NCI-H2029 treated with DMSO at 0.1 percent for 48 hours (cell line): ENCODE measurements around the gene FAM168A.
"Not testable (repeated sequence)": the region's sequence is repeated elsewhere in the genome, so short reads cannot be mapped to it uniquely, and the experiment has no call there.

Source experiments
- DNase-seq: peaks from one replicate; lab custom pipeline; 2025; lab: John Stamatoyannopoulos, UW

The FAM168A gene

GRCh38 chr11:73519266-73519665, 78.6 kb downstream of the FAM168A start:
- DNase-seq: no peak

- DNase-seq: no peak
Measured at GRCh38 chr11:73518195-73518594, 79.7 kb downstream of the FAM168A start.

GRCh38 chr11:73516080-73516479, 81.8 kb downstream of the FAM168A start:
- DNase-seq: no peak

DNA sequence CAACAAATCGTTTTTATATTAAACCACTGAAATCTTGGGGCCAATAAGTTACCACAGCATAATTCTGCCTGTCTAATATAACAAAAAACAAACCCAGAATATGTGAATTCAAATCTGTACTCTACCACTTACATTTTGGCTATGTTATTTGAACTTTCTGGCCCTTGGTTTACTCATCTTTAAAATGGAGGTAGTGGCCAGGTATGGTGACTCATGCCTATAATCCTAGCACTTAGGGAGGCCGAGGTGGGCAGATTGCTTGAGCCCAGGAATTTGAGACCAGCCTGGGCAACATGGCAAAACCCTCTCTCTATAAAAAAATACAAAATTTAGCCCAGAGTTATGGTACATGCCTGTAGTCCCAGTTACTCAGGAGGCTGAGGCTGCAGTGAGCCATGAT, 84.2 kb downstream of the FAM168A start:
- no peak for DNase-seq

GRCh38 chr11:73510877-73511276, 87.0 kb downstream of the FAM168A start:
- DNase-seq: no peak

DNA sequence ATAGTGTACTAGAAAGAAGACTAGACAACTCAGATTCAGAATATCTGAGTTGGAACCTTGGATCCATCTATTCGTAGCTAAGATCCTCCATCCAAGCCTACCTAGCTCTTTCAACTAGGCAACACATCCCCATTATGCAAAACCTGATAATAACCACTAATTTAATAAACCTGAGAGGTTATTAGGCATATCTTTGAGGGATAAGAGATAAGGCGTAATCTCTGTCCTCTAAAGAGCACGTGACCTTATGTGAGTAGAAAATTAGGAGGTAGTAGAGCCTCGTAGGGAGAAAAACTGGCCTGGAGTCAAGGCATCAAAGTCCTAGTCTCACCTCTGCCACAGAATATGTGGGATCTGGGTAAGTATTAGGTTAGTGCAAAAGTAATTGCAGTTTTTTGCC, 87.8 kb downstream of the FAM168A start:
- DNase-seq: no peak

DNA sequence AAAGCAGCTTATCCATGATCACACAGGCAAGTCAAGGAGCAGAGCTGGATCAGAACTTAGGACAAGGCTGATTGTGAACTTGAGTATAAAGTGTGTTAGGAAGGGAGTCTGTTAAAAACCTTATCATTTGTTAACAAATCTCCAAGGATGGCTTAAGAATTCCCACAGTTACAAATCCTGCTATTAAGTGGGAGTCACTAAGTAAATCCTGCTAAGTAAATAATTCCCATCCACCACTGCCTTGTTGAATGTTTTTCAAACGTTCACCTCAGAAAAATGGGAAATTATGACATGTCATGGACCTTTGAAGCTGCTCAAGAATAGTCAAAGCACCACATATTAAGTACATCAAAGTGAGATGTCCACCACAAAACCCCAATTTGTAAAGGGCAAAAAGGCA, 88.7 kb downstream of the FAM168A start:
- no peak for DNase-seq

DNA sequence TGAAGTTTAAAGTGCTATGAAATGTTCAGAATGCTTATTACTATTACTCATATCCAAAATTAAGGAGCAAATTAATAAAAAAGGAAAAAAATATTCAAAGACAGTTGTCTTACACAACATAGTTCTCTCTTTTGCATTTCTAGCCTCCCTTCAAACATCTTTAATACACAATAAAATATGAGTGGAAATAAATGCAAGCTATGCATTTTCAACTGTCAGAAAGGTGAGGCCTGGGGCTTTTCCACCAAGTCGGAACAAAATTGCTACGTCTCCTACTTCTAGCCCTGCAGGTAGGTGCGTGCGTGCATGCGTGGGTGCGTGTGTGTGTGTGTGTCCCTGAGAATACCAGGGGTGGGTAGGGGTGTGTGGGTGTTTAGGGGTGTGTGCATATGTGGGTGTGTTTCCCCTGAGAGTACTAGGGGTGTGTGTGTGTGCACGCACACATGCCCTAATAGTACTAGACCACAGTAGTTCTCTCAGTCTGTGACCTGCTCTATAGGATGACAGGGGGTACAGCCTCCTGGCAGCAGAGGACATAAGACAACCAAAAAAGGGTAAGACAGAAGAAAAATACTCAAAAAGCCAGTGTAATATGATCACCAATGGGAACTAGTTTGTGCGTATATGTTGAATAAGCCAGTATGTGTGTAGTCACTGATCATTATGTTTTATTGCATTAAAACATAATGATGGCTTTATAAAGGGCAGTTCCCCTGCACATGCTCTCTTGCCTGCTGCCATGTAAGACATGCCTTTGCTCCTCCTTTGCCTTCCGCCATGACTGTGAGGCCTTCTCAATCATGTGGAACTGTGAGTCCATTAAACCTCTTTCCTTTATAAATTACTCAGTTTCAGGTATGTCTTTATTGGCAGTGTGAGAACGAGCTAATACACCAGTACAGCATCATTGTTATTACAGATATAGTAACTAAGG, 89.4 kb downstream of the FAM168A start:
- no peak for DNase-seq

- DNase-seq: no peak
Measured at GRCh38 chr11:73507086-73507485, 90.8 kb downstream of the FAM168A start.

DNA sequence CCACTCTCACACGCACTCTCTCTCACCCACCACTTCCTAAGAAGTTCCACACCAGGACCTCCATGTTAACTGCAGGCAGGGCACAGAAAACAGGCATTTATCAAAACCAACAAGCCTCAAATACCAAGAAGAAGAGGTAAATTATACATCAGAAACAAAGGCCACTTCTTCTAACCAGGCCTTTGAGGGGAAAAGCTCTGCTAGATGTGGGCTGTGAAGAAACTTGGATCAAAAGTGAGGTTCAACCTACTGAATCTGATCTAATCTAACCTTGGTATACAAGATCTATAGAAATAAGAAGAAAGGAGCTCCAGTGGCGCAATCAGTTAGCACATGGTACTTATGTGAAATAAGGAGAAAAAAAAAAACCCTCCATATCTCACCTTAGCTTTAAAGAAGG, 91.9 kb downstream of the FAM168A start:
- no peak for DNase-seq

DNA sequence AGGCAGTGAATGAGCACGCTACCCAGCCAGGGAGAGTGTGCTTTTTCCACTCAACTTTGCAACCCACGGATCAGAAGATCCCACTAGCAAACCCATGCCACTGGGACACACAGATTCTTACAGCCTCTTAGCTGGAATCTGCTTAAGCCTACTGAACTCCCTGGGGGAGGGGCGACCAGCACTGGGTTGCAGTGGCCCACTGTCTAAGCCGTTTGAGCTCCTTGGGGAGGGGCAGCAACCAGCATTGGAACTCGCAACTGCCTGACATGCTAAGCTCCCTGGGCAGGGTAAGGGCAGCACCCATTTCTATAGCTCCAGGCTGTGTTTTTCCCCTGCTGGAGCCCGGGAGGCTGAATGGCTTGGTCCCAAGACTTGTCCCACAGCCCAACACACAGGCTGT, 99.6 kb downstream of the FAM168A start:
- DNase-seq: no peak

GRCh38 chr11:73496134-73496533, 101.8 kb downstream of the FAM168A start:
- no peak for DNase-seq

DNA sequence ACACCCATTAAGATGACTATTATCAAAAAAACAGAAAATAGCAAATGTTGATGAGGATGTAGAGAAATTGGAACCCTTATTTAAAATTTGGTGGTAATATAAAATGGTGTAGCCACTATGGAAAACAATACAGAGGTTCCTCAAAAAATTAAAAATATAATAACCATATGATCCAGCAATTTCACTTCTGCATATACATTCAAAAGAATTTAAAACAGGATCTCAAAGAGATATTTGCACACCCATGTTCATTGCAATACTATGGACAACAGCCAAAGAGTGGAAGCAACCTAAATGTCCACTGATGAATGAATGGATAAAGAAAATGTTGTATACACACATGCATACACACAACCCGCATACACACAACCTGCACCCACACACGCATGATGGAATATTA, 102.2 kb downstream of the FAM168A start:
- DNase-seq: no peak

DNA sequence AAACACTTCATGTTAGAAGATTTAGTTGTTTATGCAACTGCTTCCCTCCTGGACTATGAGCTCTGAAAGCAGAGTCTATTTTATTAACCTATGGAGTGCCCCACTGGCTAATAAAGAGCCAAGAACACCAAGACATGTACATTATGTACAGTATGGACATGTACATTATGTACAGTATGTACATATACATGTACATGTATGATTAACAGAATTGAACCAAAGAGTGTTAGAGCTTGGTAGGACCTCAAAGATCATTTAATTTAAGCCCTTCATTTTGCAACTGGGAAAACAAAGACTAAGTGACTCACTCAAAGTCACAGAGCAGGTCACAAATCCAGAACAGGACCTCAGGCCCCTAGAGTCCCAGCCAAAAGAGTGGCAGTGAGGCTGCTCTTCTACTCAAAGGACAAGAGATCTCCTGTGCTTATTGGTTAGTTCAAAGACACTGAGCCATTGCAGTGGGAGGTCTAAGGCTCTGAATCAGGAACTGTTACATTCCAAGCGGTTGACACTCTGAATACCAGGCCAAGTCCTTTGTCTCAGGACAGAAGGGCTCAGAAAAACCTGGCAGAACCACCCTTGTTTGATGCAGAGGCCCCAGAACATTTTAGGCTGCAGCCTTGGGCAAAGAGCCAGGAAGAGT, 103.8 kb downstream of the FAM168A start:
- DNase-seq: no peak

GRCh38 chr11:73481626-73482025, 116.3 kb downstream of the FAM168A start:
- DNase-seq: no peak

DNA sequence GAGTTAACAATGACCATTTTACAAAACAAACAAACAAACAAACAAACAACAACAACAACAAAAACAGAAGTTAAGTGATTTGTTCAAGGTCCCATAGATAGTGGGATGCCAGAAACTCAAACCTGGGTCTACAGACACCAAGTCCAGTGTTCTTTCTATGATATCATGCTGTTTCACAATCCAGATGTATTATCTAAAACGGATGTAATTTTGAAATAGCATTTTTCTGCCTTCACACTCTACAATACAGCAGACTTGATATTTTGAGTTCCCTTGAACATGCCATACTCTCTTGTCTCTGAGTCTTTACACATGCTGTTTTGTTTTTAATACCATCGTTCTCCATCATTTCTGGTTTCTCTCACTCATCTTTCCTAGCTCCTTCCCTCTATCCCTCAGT, 117.2 kb downstream of the FAM168A start:
- DNase-seq: no peak

DNA sequence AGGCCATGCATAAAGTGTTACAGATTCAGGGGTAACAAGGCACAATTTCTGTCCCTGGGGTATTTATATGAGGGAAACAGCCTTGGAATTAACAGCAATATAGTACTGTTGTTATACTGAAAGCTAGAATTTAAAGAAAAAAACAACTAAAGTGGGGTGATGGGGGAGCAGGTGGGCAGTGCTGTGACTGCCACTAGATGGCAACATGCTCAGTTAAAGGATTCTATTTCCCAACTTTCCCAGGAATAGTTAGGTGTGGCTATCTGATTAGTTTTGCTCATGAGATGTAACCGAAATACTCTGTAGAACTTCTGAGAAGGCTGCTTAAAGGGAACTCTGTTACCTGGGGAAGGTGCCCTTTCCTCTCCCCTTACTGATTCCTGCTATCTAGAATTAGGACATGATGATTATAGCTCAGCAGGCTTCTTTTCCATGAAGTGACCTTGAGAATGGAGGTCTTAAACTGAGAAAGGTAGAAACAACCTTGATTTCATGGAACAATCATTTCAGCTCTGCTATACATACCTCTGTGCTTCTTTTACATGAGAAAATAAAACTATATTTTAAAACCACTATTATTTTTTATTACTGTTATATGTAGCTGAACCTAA, 119.1 kb downstream of the FAM168A start:
- no peak for DNase-seq

DNA sequence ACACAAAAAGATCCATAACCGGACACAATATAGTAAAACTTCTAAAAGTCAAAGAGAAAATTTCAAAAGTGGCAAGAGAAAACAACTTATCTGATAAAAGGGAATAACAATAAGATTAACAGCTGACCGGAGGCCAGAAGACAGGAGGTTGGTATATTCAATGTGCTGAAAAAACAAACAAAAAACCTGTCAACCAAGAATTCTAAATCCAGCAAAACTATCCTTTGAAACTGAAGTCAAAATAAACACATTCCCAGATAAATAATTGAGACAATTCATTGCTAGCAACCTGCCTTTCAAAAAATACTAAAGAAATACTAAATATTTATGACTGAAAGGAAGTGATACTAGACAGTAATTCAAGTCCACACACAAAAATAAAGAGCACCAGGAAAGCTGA, 120.4 kb downstream of the FAM168A start:
- DNase-seq: no peak

DNA sequence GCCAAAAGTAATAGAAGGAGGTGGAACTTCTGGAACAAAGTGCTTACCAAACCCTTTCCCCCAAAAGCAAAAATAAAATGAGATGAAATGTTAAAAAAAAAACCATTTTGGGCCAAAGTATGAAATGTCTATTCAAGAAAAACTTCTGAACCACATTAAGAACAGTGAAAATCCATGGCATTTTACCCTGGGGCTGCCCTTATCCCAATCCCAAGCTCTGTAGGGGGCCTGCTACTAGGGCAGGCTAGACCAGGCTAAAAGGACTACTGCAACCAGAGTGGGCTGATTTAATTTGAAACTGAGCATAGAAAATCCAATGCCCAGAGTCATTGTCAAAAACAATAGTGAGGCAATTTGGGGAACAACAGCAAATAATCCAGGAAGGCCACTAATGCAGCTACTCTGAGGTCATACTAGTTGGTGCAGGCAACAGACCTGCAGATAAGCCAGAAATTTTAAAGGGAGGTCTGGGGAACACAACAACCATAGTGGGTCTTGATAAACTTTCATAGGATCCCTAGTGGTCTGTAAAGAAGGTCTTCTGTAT, 122.3 kb downstream of the FAM168A start:
- no peak for DNase-seq

- DNase-seq: no peak
Measured at GRCh38 chr11:73473252-73473651, 124.7 kb downstream of the FAM168A start.

- not testable (repeated sequence) for DNase-seq
Measured at GRCh38 chr11:73470036-73470612, 127.8 kb downstream of the FAM168A start.

DNA sequence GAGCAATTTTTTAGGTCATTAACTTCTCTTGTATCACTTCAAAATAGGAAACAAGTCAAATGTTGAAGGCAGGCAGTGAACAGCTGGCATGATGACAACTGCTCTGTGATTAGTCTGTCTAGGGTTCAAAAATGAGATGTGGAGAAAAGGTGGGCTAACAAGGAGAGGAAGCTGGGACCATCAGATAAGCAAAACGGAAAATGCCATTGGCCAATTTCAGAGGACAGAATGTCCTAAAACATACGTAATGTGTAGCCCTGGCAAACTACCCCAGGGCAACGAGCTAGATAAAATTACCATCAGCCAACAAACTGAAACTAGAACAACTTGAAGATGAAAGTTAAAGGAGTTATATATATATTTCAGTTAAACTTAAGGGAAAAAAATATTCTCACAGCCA, 128.5 kb downstream of the FAM168A start:
- DNase-seq: no peak
